Activated B cell treated with CpG ODN at 0.5 μM for 24 hours (primary cell): ENCODE results near the gene ADIG. TPM values are rescaled to one million over a fixed set of nuclear protein-coding genes. Genes with fewer than 3 reads are reported as not detected.

Source experiments
- ATAC-seq: fragments of 200-7000 bp; cut with Tn5 transposase; one replicate; pipeline ENCODE4 v1.10.0; 2021; ENCODE audit warnings: low read depth, mild to moderate bottlenecking, moderate library complexity
- CTCF ChIA-PET: fragments of 350-600 bp; sonication (Branson Sonifier 250); formaldehyde crosslinking; loops from one replicate; lab custom pipeline; 2021; ENCODE audit warnings: antibody characterized with exemption; lab: Charles Lee
- POLR2A ChIA-PET: fragments of 350-600 bp; sonication (Branson Sonifier 250); formaldehyde crosslinking; loops from one replicate; lab custom pipeline; 2021; ENCODE audit warnings: antibody characterized with exemption; lab: Charles Lee
- DNase-seq: peaks from one replicate; pipeline ENCODE4 v3.0.0; 2022
- H3K27ac Mint-ChIP-seq: one replicate; pipeline ENCODE4 v1.8.0; 2020; ENCODE audit warnings: mixed read lengths
- H3K27me3 Mint-ChIP-seq: one replicate; pipeline ENCODE4 v1.8.0; 2021; ENCODE audit warnings: mixed read lengths
- H3K36me3 Mint-ChIP-seq: one replicate; pipeline ENCODE4 v1.8.0; 2021; ENCODE audit warnings: low read depth, mixed read lengths
- H3K4me1 Mint-ChIP-seq: one replicate; pipeline ENCODE4 v1.8.0; 2021; ENCODE audit warnings: mixed read lengths
- H3K4me3 Mint-ChIP-seq: one replicate; pipeline ENCODE4 v1.8.0; 2020; ENCODE audit warnings: mild to moderate bottlenecking, mixed read lengths
- H3K9me3 Mint-ChIP-seq: one replicate; pipeline ENCODE4 v1.8.0; 2020; ENCODE audit warnings: mixed read lengths
- intact Hi-C: fragments of 100-400 bp; cut with micrococcal nuclease; formaldehyde crosslinking; loops from one replicate; pipeline ENCODE4 v1.15.1; 2024
- total RNA-seq: library from RNA; stranded (reverse); gene quantifications from 2 replicates; pipeline ENCODE4 v1.2.3, GENCODE V29; 2022
- TF ChIP-seq, protein P1 (sequence below): fragments of 200-600 bp; IDR thresholded peaks from one replicate; pipeline ENCODE4 v1.8.0; 2022; ENCODE audit warnings: antibody characterized with exemption, mild to moderate bottlenecking

The ADIG gene
- total RNA-seq, 1 donor from 2014 or later = not detected

- intact Hi-C loops = no loop called here
- Mint-ChIP-seq H3K27me3 (no peaks in the 10 kb centered on the region), H3K36me3 (peaks cover 74% of the 10 kb centered on the region), H3K9me3 (no peaks in the 10 kb centered on the region), H3K4me1 (no peaks in the 10 kb centered on the region), H3K27ac (no peak overlapping the region), H3K4me3 (no peak overlapping the region)
- TF ChIP-seq, protein P1, sequence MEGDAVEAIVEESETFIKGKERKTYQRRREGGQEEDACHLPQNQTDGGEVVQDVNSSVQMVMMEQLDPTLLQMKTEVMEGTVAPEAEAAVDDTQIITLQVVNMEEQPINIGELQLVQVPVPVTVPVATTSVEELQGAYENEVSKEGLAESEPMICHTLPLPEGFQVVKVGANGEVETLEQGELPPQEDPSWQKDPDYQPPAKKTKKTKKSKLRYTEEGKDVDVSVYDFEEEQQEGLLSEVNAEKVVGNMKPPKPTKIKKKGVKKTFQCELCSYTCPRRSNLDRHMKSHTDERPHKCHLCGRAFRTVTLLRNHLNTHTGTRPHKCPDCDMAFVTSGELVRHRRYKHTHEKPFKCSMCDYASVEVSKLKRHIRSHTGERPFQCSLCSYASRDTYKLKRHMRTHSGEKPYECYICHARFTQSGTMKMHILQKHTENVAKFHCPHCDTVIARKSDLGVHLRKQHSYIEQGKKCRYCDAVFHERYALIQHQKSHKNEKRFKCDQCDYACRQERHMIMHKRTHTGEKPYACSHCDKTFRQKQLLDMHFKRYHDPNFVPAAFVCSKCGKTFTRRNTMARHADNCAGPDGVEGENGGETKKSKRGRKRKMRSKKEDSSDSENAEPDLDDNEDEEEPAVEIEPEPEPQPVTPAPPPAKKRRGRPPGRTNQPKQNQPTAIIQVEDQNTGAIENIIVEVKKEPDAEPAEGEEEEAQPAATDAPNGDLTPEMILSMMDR = no peak
- POLR2A ChIA-PET = no interaction called here
- ATAC-seq = no peak
- no peak for DNase-seq
- CTCF ChIA-PET = no interaction called here
Measured at GRCh38 chr20:38558596-38559360, 22.2 kb upstream of the ADIG start.

- ChIA-PET POLR2A (no interaction called here), CTCF (no interaction called here)
- H3K4me3 Mint-ChIP-seq = no peak overlapping the region
- no peaks in the 10 kb centered on the region for H3K9me3 Mint-ChIP-seq
- ATAC-seq (no peak), DNase-seq (no peak)
- H3K27me3 Mint-ChIP-seq = no peaks in the 10 kb centered on the region
- H3K36me3 Mint-ChIP-seq = peaks cover 73% of the 10 kb centered on the region
- H3K27ac Mint-ChIP-seq = no peak overlapping the region
- TF ChIP-seq, protein P1 = no peak
- no peaks in the 10 kb centered on the region for H3K4me1 Mint-ChIP-seq
- intact Hi-C loops = no loop called here
Measured at GRCh38 chr20:38559764-38560163, 21.2 kb upstream of the ADIG start.

- POLR2A ChIA-PET = no interaction called here
- no peak for DNase-seq
- TF ChIP-seq, protein P1 = no peak
- Mint-ChIP-seq H3K4me3 (no peak overlapping the region), H3K9me3 (no peaks in the 10 kb centered on the region), H3K27ac (no peak overlapping the region), H3K4me1 (no peaks in the 10 kb centered on the region), H3K36me3 (peaks cover 76% of the 10 kb centered on the region), H3K27me3 (no peaks in the 10 kb centered on the region)
- CTCF ChIA-PET = no interaction called here
- intact Hi-C loops = no loop called here
- no peak for ATAC-seq
Measured at GRCh38 chr20:38563802-38564431, 17.1 kb upstream of the ADIG start.

DNA sequence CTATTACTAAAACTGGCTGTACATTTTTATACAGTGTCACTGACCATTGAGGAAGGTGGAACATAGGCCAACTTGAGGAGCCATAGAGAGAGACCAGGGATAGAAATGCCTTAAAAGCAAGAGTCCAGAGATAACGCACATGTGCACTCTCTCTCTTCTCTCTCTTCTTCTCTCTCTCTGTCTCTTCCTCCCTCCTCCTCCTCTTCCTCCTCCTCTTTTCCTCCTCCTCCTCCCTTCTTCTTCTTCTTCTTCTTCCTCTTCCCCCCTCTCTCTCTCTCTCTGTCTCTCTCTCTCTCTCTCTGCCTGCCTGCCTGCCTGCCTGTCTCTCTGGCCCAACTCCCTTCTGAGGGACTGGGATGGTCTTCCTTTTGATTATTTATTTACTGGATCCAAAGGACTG is 16.3 kb upstream of the ADIG start:
- ChIA-PET POLR2A (no interaction called here), CTCF (no interaction called here)
- Mint-ChIP-seq H3K36me3 (peaks cover 75% of the 10 kb centered on the region), H3K4me3 (no peak overlapping the region), H3K27me3 (no peaks in the 10 kb centered on the region), H3K9me3 (no peaks in the 10 kb centered on the region), H3K27ac (no peak overlapping the region), H3K4me1 (no peaks in the 10 kb centered on the region)
- ATAC-seq = no peak
- TF ChIP-seq, protein P1 = no peak
- intact Hi-C loops = no loop called here
- no peak for DNase-seq

DNA sequence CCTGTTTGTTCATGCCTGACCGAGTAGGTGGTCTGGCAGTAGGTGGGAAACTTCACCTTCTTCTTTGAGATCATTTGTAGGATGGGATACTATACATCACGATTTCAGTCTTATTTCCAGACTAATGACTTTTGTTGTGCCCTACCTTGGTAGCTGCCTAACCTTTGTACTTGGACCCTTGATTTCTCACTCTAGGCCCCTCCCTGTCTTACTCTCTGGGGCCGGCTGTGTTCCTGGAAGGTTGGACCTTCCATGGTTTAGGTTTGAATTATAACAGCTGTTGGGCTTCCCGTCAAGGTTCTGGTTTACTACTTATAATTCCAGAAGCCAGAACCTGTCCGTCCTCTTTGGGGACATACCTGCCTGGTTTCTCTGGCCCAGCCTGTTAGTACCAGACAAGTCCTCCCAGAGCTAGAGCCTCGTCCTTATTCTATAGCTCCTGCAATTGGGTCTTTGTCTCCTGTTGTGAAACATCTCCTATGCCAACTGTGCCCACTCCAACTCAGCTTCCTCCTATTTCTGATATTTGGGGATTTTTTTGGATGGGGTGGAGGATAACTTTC is 14.9 kb upstream of the ADIG start:
- DNase-seq (no peak), ATAC-seq (no peak)
- POLR2A ChIA-PET = no interaction called here
- no peak overlapping the region for H3K27ac Mint-ChIP-seq
- TF ChIP-seq, protein P1 = no peak
- no peaks in the 10 kb centered on the region for H3K4me1 Mint-ChIP-seq
- CTCF ChIA-PET = no interaction called here
- no peak overlapping the region for H3K4me3 Mint-ChIP-seq
- H3K9me3 Mint-ChIP-seq = no peaks in the 10 kb centered on the region
- no peaks in the 10 kb centered on the region for H3K27me3 Mint-ChIP-seq
- peaks cover 76% of the 10 kb centered on the region for H3K36me3 Mint-ChIP-seq
- intact Hi-C loops = no loop called here
